Astrocyte (in vitro differentiated cells and primary cell): ENCODE data around the gene PRSS8. TPM values are rescaled to one million over a fixed set of nuclear protein-coding genes. Genes with fewer than 3 reads are reported as not detected.

Source experiments
- DNase-seq: peaks from one replicate; pipeline ENCODE4 v3.0.0-alpha.2; 2010; ENCODE audit warnings: low read depth
- FAIRE-seq: peaks from 2 replicates; lab custom pipeline; 2011; peaks lifted over from hg19 to GRCh38; lab: Jason Lieb, UNC
- H2AFZ ChIP-seq: 2 replicates; pipeline ENCODE4 v1.6.0; 2012; ENCODE audit warnings: low read depth, low read length, inconsistent platforms
- H3K27ac ChIP-seq: 2 replicates; pipeline ENCODE4 v1.5.1; 2011; ENCODE audit warnings: low read depth, low read length, inconsistent platforms
- H3K27me3 ChIP-seq: 2 replicates; pipeline ENCODE4 v1.6.0; 2011; ENCODE audit warnings: low read length, inconsistent platforms; ENCODE audit not compliant: insufficient read depth
- H3K36me3 ChIP-seq: 2 replicates; pipeline ENCODE4 v1.5.1; 2011; ENCODE audit warnings: low read length, inconsistent platforms; ENCODE audit not compliant: insufficient read depth
- H3K4me1 ChIP-seq: 2 replicates; pipeline ENCODE4 v1.5.1; 2011; ENCODE audit warnings: low read length, inconsistent platforms; ENCODE audit not compliant: insufficient read depth
- H3K4me2 ChIP-seq: 2 replicates; pipeline ENCODE4 v1.6.0; 2012; ENCODE audit warnings: low read length, inconsistent platforms
- H3K4me3 ChIP-seq: 2 replicates; pipeline ENCODE4 v1.5.1; 2011; ENCODE audit warnings: low read depth, mild to moderate bottlenecking, low read length, inconsistent platforms; ENCODE audit not compliant: insufficient read depth
- H3K79me2 ChIP-seq: 2 replicates; pipeline ENCODE4 v1.6.0; 2012; ENCODE audit warnings: mild to moderate bottlenecking, low read length, inconsistent platforms; ENCODE audit not compliant: insufficient read depth
- H3K9ac ChIP-seq: 2 replicates; pipeline ENCODE4 v1.6.0; 2012; ENCODE audit warnings: mild to moderate bottlenecking, low read length, inconsistent platforms
- H3K9me3 ChIP-seq: 2 replicates; pipeline ENCODE4 v1.5.1; 2012; ENCODE audit warnings: low read depth, mild to moderate bottlenecking, low read length, inconsistent platforms; ENCODE audit not compliant: insufficient read depth
- H4K20me1 ChIP-seq: 2 replicates; pipeline ENCODE4 v1.6.0; 2012; ENCODE audit warnings: low read length, inconsistent platforms; ENCODE audit not compliant: insufficient read depth
- H3K27ac Mint-ChIP-seq: one replicate; pipeline ENCODE4 v1.8.0; 2021; ENCODE audit warnings: mild to moderate bottlenecking, mixed read lengths; ENCODE audit not compliant: unreplicated experiment
- H3K27me3 Mint-ChIP-seq: one replicate; pipeline ENCODE4 v1.8.0; 2021; ENCODE audit warnings: low read depth, mixed read lengths; ENCODE audit not compliant: unreplicated experiment
- H3K36me3 Mint-ChIP-seq: one replicate; pipeline ENCODE4 v1.8.0; 2021; ENCODE audit warnings: low read depth, mixed read lengths; ENCODE audit not compliant: unreplicated experiment
- H3K4me1 Mint-ChIP-seq: one replicate; pipeline ENCODE4 v1.8.0; 2021; ENCODE audit warnings: low read depth, mixed read lengths; ENCODE audit not compliant: unreplicated experiment
- H3K4me3 Mint-ChIP-seq: one replicate; pipeline ENCODE4 v1.8.0; 2021; ENCODE audit warnings: mild to moderate bottlenecking, moderate library complexity, mixed read lengths; ENCODE audit not compliant: unreplicated experiment
- H3K9me3 Mint-ChIP-seq: one replicate; pipeline ENCODE4 v1.8.0; 2021; ENCODE audit warnings: mild to moderate bottlenecking, mixed read lengths; ENCODE audit not compliant: unreplicated experiment
- EZH2 ChIP-seq: IDR thresholded peaks from 2 replicates; pipeline ENCODE4 v1.6.1; 2012; ENCODE audit warnings: mild to moderate bottlenecking, low read length, inconsistent platforms; ENCODE audit not compliant: insufficient read depth
- total RNA-seq: library from RNA; stranded (reverse); gene quantifications from 2 replicates; pipeline ENCODE4 v1.2.1, GENCODE V29; 2021
- TF ChIP-seq, protein P1 (sequence below): IDR thresholded peaks from 2 replicates; pipeline ENCODE4 v1.5.1; 2011; ENCODE audit warnings: low read depth, mild to moderate bottlenecking, inconsistent platforms, low read length, moderate library complexity; ENCODE audit not compliant: insufficient read depth

The PRSS8 gene
- total RNA-seq, 1 donor from 2014 or later = 9.5 TPM

DNA sequence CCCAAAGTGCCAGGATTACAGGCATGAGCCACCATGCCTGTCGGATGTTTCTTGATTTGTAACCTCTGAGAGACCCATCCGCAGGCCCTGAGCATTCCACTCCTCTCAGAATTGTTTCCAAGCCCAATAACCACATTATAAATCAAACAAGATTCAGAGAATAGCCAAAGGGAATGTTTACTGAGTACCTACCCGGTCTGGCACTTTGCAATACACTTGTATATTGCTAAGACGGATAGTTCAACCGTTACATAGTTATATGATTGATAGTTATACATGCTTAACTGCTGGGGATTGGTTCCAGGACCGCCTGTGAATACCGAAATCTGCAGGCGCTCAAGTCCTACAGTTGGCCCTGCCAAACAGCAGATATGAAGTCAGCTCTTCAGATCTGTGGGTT, 21.1 kb downstream of the PRSS8 start:
- TF ChIP-seq EZH2 = no peak
- TF ChIP-seq, protein P1, sequence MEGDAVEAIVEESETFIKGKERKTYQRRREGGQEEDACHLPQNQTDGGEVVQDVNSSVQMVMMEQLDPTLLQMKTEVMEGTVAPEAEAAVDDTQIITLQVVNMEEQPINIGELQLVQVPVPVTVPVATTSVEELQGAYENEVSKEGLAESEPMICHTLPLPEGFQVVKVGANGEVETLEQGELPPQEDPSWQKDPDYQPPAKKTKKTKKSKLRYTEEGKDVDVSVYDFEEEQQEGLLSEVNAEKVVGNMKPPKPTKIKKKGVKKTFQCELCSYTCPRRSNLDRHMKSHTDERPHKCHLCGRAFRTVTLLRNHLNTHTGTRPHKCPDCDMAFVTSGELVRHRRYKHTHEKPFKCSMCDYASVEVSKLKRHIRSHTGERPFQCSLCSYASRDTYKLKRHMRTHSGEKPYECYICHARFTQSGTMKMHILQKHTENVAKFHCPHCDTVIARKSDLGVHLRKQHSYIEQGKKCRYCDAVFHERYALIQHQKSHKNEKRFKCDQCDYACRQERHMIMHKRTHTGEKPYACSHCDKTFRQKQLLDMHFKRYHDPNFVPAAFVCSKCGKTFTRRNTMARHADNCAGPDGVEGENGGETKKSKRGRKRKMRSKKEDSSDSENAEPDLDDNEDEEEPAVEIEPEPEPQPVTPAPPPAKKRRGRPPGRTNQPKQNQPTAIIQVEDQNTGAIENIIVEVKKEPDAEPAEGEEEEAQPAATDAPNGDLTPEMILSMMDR = no peak
- Mint-ChIP-seq H3K9me3 (no peaks in the 10 kb centered on the region), H3K4me3 (no peak overlapping the region), H3K27ac (peak overlapping the region; percentile 59), H3K27me3 (no peaks in the 10 kb centered on the region), H3K36me3 (peaks cover 24% of the 10 kb centered on the region), H3K4me1 (peaks cover 5% of the 10 kb centered on the region)
- H3K27me3 ChIP-seq = no peaks in the 10 kb centered on the region
- no peak overlapping the region for H3K27ac ChIP-seq
- H3K4me2 ChIP-seq = no peak overlapping the region
- peaks cover 9% of the 10 kb centered on the region for H3K4me1 ChIP-seq
- peaks cover 22% of the 10 kb centered on the region for H3K79me2 ChIP-seq
- H3K36me3 ChIP-seq = peaks cover 7% of the 10 kb centered on the region
- no peak overlapping the region for H3K9ac ChIP-seq
- peaks cover 11% of the 10 kb centered on the region for H4K20me1 ChIP-seq
- FAIRE-seq (no peak), DNase-seq (no peak)
- no peak overlapping the region for H2AFZ ChIP-seq
- no peak overlapping the region for H3K4me3 ChIP-seq
- H3K9me3 ChIP-seq = no peaks in the 10 kb centered on the region

DNA sequence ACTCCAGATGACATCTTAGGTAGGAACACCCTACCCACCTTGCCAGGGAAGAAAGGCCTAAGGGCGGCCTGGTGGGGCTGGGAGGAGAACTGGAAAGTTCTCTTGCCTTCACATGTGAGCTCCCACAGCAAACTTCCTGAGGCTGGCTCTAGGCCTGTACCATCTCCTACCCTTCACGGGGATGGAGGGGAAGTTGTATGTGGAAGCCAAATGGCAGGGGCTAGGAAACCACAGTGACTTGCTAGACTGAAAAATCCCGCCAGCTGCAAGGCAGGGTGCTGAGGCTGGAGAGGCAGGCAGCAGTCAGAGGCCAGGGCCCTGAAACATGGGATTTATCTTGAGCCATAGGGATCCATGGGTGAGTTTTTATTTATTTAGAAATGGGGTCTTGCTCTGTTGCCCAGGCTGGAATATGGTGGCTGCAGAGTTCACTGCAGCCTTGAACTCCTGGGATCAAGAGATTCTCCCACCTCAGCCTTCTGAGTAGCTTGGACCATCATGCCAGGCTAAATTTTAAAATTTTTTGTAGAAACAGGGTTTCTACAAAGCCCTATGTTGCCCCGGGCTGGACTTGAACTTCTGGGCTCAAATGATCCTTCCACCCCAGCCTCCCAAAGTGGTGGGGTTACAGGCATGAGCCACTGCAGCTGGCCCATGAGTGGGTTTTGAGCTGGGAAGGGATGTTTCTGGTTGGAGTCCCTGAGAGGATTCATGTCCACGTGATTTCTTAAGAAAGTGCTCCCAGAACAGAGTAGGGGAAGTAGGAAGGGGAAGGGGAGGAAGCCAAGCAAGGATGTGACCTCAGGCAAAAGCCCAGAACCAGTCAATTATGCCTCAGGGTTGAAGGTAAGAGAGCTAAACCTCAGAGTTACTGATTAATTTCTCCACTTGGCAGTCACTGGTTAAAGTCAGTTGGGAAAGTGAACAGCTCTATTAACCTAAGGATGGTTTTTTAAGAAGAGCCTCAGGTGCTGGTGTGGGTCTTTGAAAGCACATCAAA, 22.1 kb downstream of the PRSS8 start:
- no peaks in the 10 kb centered on the region for H3K9me3 ChIP-seq
- TF ChIP-seq, protein P1 = no peak
- no peak for TF ChIP-seq EZH2
- H3K9me3 Mint-ChIP-seq = no peaks in the 10 kb centered on the region
- peaks cover 24% of the 10 kb centered on the region for H3K36me3 Mint-ChIP-seq
- no peak overlapping the region for H3K9ac ChIP-seq
- H3K4me3 Mint-ChIP-seq = peak overlapping the region; percentile 20
- no peak overlapping the region for H3K4me3 ChIP-seq
- H3K79me2 ChIP-seq = peaks cover 23% of the 10 kb centered on the region
- H3K36me3 ChIP-seq = peaks cover 7% of the 10 kb centered on the region
- no peaks in the 10 kb centered on the region for H3K27me3 ChIP-seq
- H3K4me1 ChIP-seq = peaks cover 13% of the 10 kb centered on the region
- H3K4me1 Mint-ChIP-seq = peaks cover 5% of the 10 kb centered on the region
- H3K27me3 Mint-ChIP-seq = no peaks in the 10 kb centered on the region
- no peak overlapping the region for H3K27ac Mint-ChIP-seq
- DNase-seq (no peak), FAIRE-seq (no peak)
- H2AFZ ChIP-seq = no peak overlapping the region
- peaks cover 7% of the 10 kb centered on the region for H4K20me1 ChIP-seq
- no peak overlapping the region for H3K4me2 ChIP-seq
- H3K27ac ChIP-seq = no peak overlapping the region
